T-cell (primary cell): ENCODE results near the gene FBXO2. TPM values are rescaled to one million over a fixed set of nuclear protein-coding genes. Genes with fewer than 3 reads are reported as not detected.

Experiments used
- ATAC-seq, 4 experiments: fragments of 200-7000 bp in 3 of 4; fragments of 150-1000 bp in 1 of 4; cut with Tn5 transposase; replicated peaks in 1 of 4; 1 replicate in 3 of 4; 2 replicates in 1 of 4; pipeline ENCODE4 v1.10.0; 2021; ENCODE audit warnings: moderate library complexity in 3 of 4, mild to moderate bottlenecking in 2 of 4, moderate number of reproducible peaks in 1 of 4
- CTCF ChIA-PET, 2 donors: fragments of 300-600 bp; sonication (Branson Sonifier 250); formaldehyde crosslinking; loops; one replicate each; lab custom pipeline; 2022; ENCODE audit warnings: antibody characterized with exemption in 2 of 2; lab: Charles Lee
- POLR2A ChIA-PET, 2 donors: fragments of 300-600 bp; sonication (Branson Sonifier 250); formaldehyde crosslinking; loops; one replicate each; lab custom pipeline; 2022; ENCODE audit warnings: antibody characterized with exemption in 2 of 2; lab: Charles Lee
- DNase-seq, 35 experiments: peaks; one replicate each; pipeline versions ENCODE4 v3.0.0 to v3.0.0-alpha.2; 2013 to 2023
- H3K27ac ChIP-seq: one replicate; pipeline ENCODE4 v1.5.1; 2013; ENCODE audit warnings: low read length
- H3K27me3 ChIP-seq, 2 experiments: replicated peaks in 1 of 2; 1 replicate in 1 of 2; 2 replicates in 1 of 2; pipeline versions ENCODE4 v1.6.1 to v1.7.0; 2013; ENCODE audit warnings: low read length in 1 of 2, mixed read lengths in 1 of 2; ENCODE audit not compliant: control insufficient read depth in 2 of 2, insufficient read depth in 2 of 2; ENCODE audit errors: extremely low read depth in 1 of 2
- H3K36me3 ChIP-seq, 2 donors: 1 replicate in 1 of 2; 2 replicates in 1 of 2; pipeline versions ENCODE4 v1.6.1 to v1.7.0; 2013; ENCODE audit warnings: low read length in 1 of 2; ENCODE audit not compliant: control insufficient read depth in 2 of 2, insufficient read depth in 1 of 2; ENCODE audit errors: extremely low read depth in 1 of 2
- H3K4me1 ChIP-seq, 2 experiments: 1 replicate in 1 of 2; 2 replicates in 1 of 2; pipeline versions ENCODE4 v1.6.1 to v1.7.0; 2013; ENCODE audit warnings: low read length in 2 of 2, mixed read lengths in 1 of 2; ENCODE audit not compliant: insufficient read depth in 2 of 2, control insufficient read depth in 1 of 2; ENCODE audit errors: extremely low read depth in 1 of 2
- H3K4me3 ChIP-seq, 2 donors: 1 replicate in 1 of 2; 2 replicates in 1 of 2; pipeline versions ENCODE4 v1.5.1 to v1.7.0; 2013; ENCODE audit warnings: mild to moderate bottlenecking in 2 of 2, low read length in 1 of 2, moderate library complexity in 1 of 2; ENCODE audit not compliant: control insufficient read depth in 1 of 2; ENCODE audit errors: extremely low read depth in 1 of 2
- H3K9me3 ChIP-seq: 2 replicates; pipeline ENCODE4 v1.7.0; 2013
- H3K27ac Mint-ChIP-seq, 2 donors: one replicate each; pipeline ENCODE4 v1.8.0; 2020 to 2021; ENCODE audit warnings: mild to moderate bottlenecking in 2 of 2, mixed read lengths in 2 of 2
- H3K27me3 Mint-ChIP-seq, 2 donors: one replicate each; pipeline ENCODE4 v1.8.0; 2021 to 2022; ENCODE audit warnings: mixed read lengths in 2 of 2
- H3K36me3 Mint-ChIP-seq: one replicate; pipeline ENCODE4 v1.8.0; 2021; ENCODE audit warnings: mixed read lengths
- H3K4me1 Mint-ChIP-seq, 3 donors: one replicate each; pipeline ENCODE4 v1.8.0; 2020 to 2022; ENCODE audit warnings: mixed read lengths in 3 of 3, mild to moderate bottlenecking in 1 of 3
- H3K4me3 Mint-ChIP-seq, 3 donors: one replicate each; pipeline ENCODE4 v1.8.0; 2020 to 2022; ENCODE audit warnings: mild to moderate bottlenecking in 3 of 3, mixed read lengths in 3 of 3, moderate library complexity in 3 of 3
- H3K9me3 Mint-ChIP-seq, 3 donors: one replicate each; pipeline ENCODE4 v1.8.0; 2020 to 2022; ENCODE audit warnings: mixed read lengths in 3 of 3
- WGBS: methylation state at CpG from one replicate; pipeline ENCODE4 v1.1.5; 2013; ENCODE audit warnings: missing lambda C conversion rate; ENCODE audit not compliant: insufficient coverage; 5-methylcytosine and 5-hydroxymethylcytosine counted together
- total RNA-seq, 35 experiments: library from RNA in 6 of 35; stranded (reverse) in 6 of 35; fragments of 120-200 nt in 1 of 35; gene quantifications; one replicate each; pipeline versions ENCODE4 v1.2.1 to v1.2.4 and lab custom pipeline; 2013 to 2026

FBXO2 gene
- total RNA-seq, 5 donors from 2014 or later (not counting 1 experiment from before 2014, with no cell fraction given), result 4.7 to 8.4 (median 6.3) TPM

GRCh38 chr1:11697893-11698210, 43.6 kb upstream of the FBXO2 start:
- Mint-ChIP-seq H3K27me3 (peaks cover 12 to 17% of the 10 kb centered on the region in 2 donors), H3K4me3 (no peak overlapping the region), H3K9me3 (no peaks in the 10 kb centered on the region), H3K27ac (no peak overlapping the region), H3K4me1 (peaks cover 12 to 16% (median 12%) of the 10 kb centered on the region in 3 donors), H3K36me3 (no peaks in the 10 kb centered on the region)
- no peak for ATAC-seq
- POLR2A ChIA-PET, result no interaction called here
- 48% methylated on average over 2 of the region's 5 CpGs for WGBS
- Histone ChIP-seq H3K4me1 (peaks cover 0 to 13% of the 10 kb centered on the region in 2 experiments), H3K9me3 (no peaks in the 10 kb centered on the region), H3K4me3 (no peak overlapping the region), H3K27ac (no peak overlapping the region), H3K27me3 (peaks cover 3 to 43% of the 10 kb centered on the region in 2 experiments), H3K36me3 (no peaks in the 10 kb centered on the region)
- CTCF ChIA-PET, result no interaction called here
- DNase-seq, result no peak

- ChIA-PET POLR2A (no interaction called here), CTCF (interaction anchor here in 1 of 2 donors (0.5 kb wide), 1 partner anchor 23 kb away, joined by 3 read pairs; no protein-coding TSS in a partner anchor)
- H3K4me3 ChIP-seq, result no peak overlapping the region
- ATAC-seq, result no peak
- H3K36me3 ChIP-seq, result no peaks in the 10 kb centered on the region
- peaks cover 2 to 48% of the 10 kb centered on the region in 2 experiments for H3K27me3 ChIP-seq
- H3K9me3 ChIP-seq, result no peaks in the 10 kb centered on the region
- no peak overlapping the region for H3K27ac Mint-ChIP-seq
- no peak for DNase-seq
- peaks cover 17 to 22% of the 10 kb centered on the region in 2 donors for H3K27me3 Mint-ChIP-seq
- 80% methylated on average over 6 of the region's 8 CpGs for WGBS
- no peak overlapping the region for H3K4me3 Mint-ChIP-seq
- H3K4me1 ChIP-seq, result peaks cover 0 to 18% of the 10 kb centered on the region in 2 experiments
- no peaks in the 10 kb centered on the region for H3K9me3 Mint-ChIP-seq
- no peaks in the 10 kb centered on the region for H3K36me3 Mint-ChIP-seq
- H3K4me1 Mint-ChIP-seq, result peaks cover 17 to 21% (median 17%) of the 10 kb centered on the region in 3 donors
- no peak overlapping the region for H3K27ac ChIP-seq
Measured at GRCh38 chr1:11697188-11697892, 43.1 kb upstream of the FBXO2 start.

GRCh38 chr1:11695861-11696260, 41.6 kb upstream of the FBXO2 start:
- peaks cover 15 to 21% of the 10 kb centered on the region in 2 donors for H3K27me3 Mint-ChIP-seq
- DNase-seq (no peak), ATAC-seq (no peak)
- no peaks in the 10 kb centered on the region for H3K36me3 Mint-ChIP-seq
- Histone ChIP-seq H3K4me3 (no peak overlapping the region), H3K9me3 (no peaks in the 10 kb centered on the region), H3K27me3 (peaks cover 0 to 45% of the 10 kb centered on the region in 2 experiments), H3K4me1 (peaks cover 3 to 28% of the 10 kb centered on the region in 2 experiments), H3K36me3 (no peaks in the 10 kb centered on the region), H3K27ac (no peak overlapping the region)
- no peak overlapping the region for H3K27ac Mint-ChIP-seq
- H3K9me3 Mint-ChIP-seq, result no peaks in the 10 kb centered on the region
- H3K4me3 Mint-ChIP-seq, result no peak overlapping the region
- CTCF ChIA-PET, result interaction anchor here (0.7 to 0.9 kb wide), 2 partner anchors 31 to 45 kb away, joined by 3 to 4 read pairs; no protein-coding TSS in a partner anchor
- POLR2A ChIA-PET, result no interaction called here
- 96% methylated on average over 3 of the region's 6 CpGs for WGBS
- H3K4me1 Mint-ChIP-seq, result peaks cover 18 to 25% (median 20%) of the 10 kb centered on the region in 3 donors

- Mint-ChIP-seq H3K4me1 (peaks cover 26 to 35% (median 29%) of the 10 kb centered on the region in 3 donors), H3K9me3 (no peaks in the 10 kb centered on the region), H3K27ac (peak overlapping the region in 1 of 2 donors; percentile 36), H3K4me3 (peak overlapping the region in 1 of 3 donors; percentile 78), H3K36me3 (no peaks in the 10 kb centered on the region), H3K27me3 (peaks cover 27 to 36% of the 10 kb centered on the region in 2 donors)
- H3K4me1 ChIP-seq, result peaks cover 8 to 34% of the 10 kb centered on the region in 2 experiments
- H3K27me3 ChIP-seq, result peaks cover 9 to 53% of the 10 kb centered on the region in 2 experiments
- no peak for ATAC-seq
- WGBS, result 67% methylated on average over 3 of the region's 5 CpGs
- no peaks in the 10 kb centered on the region for H3K9me3 ChIP-seq
- ChIA-PET POLR2A (no interaction called here), CTCF (interaction anchor here in 1 of 2 donors (0.5 kb wide), 1 partner anchor 24 kb away, joined by 3 read pairs; no protein-coding TSS in a partner anchor)
- no peak for DNase-seq
- H3K36me3 ChIP-seq, result no peaks in the 10 kb centered on the region
- no peak overlapping the region for H3K27ac ChIP-seq
- H3K4me3 ChIP-seq, result no peak overlapping the region
Measured at GRCh38 chr1:11693917-11694316, 39.7 kb upstream of the FBXO2 start.

GRCh38 chr1:11693024-11693590, 38.9 kb upstream of the FBXO2 start:
- Histone ChIP-seq H3K27ac (no peak overlapping the region), H3K27me3 (peaks cover 9 to 58% of the 10 kb centered on the region in 2 experiments), H3K4me1 (peaks cover 8 to 34% of the 10 kb centered on the region in 2 experiments), H3K36me3 (no peaks in the 10 kb centered on the region), H3K4me3 (no peak overlapping the region), H3K9me3 (no peaks in the 10 kb centered on the region)
- ATAC-seq (peak; percentile 62 to 76 (median 68)), DNase-seq (peak in 23 of 35 experiments; percentile 11 to 50 (median 22))
- Mint-ChIP-seq H3K4me3 (peak overlapping the region; percentile 53 to 78 (median 55)), H3K36me3 (no peaks in the 10 kb centered on the region), H3K27ac (peak overlapping the region; percentile 5 to 41), H3K9me3 (no peaks in the 10 kb centered on the region), H3K27me3 (peaks cover 32 to 44% of the 10 kb centered on the region in 2 donors), H3K4me1 (peaks cover 26 to 35% (median 29%) of the 10 kb centered on the region in 3 donors)
- CTCF ChIA-PET, result interaction anchor here in 1 of 2 donors (0.5 to 0.8 kb wide), 2 partner anchors 24 to 26 kb away, joined by 3 read pairs; no protein-coding TSS in a partner anchor
- WGBS, result 30% methylated on average over 5 of the region's 6 CpGs
- POLR2A ChIA-PET, result no interaction called here

- POLR2A ChIA-PET, result no interaction called here
Measured at GRCh38 chr1:11691928-11692711, 37.9 kb upstream of the FBXO2 start.

More at GRCh38 chr1:11691928-11692711, 37.9 kb upstream of the FBXO2 start:
- no peaks in the 10 kb centered on the region for H3K36me3 ChIP-seq
- CTCF ChIA-PET, result no interaction called here
- H3K4me3 ChIP-seq, result peak overlapping the region in 1 of 2 donors; percentile 15
- peak overlapping the region; percentile 53 to 78 (median 65) for H3K4me3 Mint-ChIP-seq
- peaks cover 8 to 34% of the 10 kb centered on the region in 2 experiments for H3K4me1 ChIP-seq
- no peak overlapping the region for H3K27ac Mint-ChIP-seq
- H3K9me3 Mint-ChIP-seq, result no peaks in the 10 kb centered on the region
- no peaks in the 10 kb centered on the region for H3K9me3 ChIP-seq
- no peak overlapping the region for H3K27ac ChIP-seq
- 10% methylated on average over 51 of the region's 64 CpGs for WGBS
- H3K27me3 Mint-ChIP-seq, result peaks cover 39 to 51% of the 10 kb centered on the region in 2 donors
- DNase-seq, result peak in 1 of 35 experiments; percentile 7
- peaks cover 9 to 62% of the 10 kb centered on the region in 2 experiments for H3K27me3 ChIP-seq
- H3K4me1 Mint-ChIP-seq, result peaks cover 26 to 33% (median 29%) of the 10 kb centered on the region in 3 donors
- H3K36me3 Mint-ChIP-seq, result no peaks in the 10 kb centered on the region
- ATAC-seq, result no peak
